Measurements from ENCODE around the gene STXBP6. TPM values are rescaled to one million over a fixed set of nuclear protein-coding genes. Genes with fewer than 3 reads are reported as not detected.

Gene STXBP6
- polyA plus RNA-seq, 1 donor from 2014 or later, result 14.6 TPM

GRCh38 chr14:25052921-25053320 is 3.0 kb upstream of the STXBP6 start:
- Histone ChIP-seq H4K20me1 (ENCODE audit: insufficient read depth) (no peaks in the 10 kb centered on the region), H3K27ac (ENCODE audit: low read length) (no peak overlapping the region), H3K9me2 (ENCODE audit: insufficient read depth, low read length) (no peaks in the 10 kb centered on the region), H3K4me2 (ENCODE audit: low read length) (no peak overlapping the region), H3K79me2 (replicated peaks; ENCODE audit: insufficient read depth, low read length) (no peaks in the 10 kb centered on the region), H3K9me3 (ENCODE audit: low read length) (no peaks in the 10 kb centered on the region), H3K9ac (ENCODE audit: low read length) (no peak overlapping the region), H3K36me3 (ENCODE audit: insufficient read depth, low read length) (no peaks in the 10 kb centered on the region), H3F3A (ENCODE audit: insufficient read depth, low read length, poor library complexity, severe bottlenecking) (no peaks in the 10 kb centered on the region), H3K27me3 (ENCODE audit: insufficient read depth, low read depth, low read length) (peaks cover 49% of the 10 kb centered on the region), H2AFZ (ENCODE audit: low read depth, low read length) (no peak overlapping the region), H3K4me3 (ENCODE audit: low read length) (no peak overlapping the region)
- TF ChIP-seq REST (IDR thresholded peaks at IDR 0.05; ENCODE audit: borderline replicate concordance), result no peak
- no peak for TF ChIP-seq TAF1 (IDR thresholded peaks at IDR 0.05; ENCODE audit: low read depth)
- TF ChIP-seq EZH2 (IDR thresholded peaks at IDR 0.05; ENCODE audit: borderline replicate concordance, insufficient read depth, low read length, poor library complexity, severe bottlenecking), result no peak
- no peak for TF ChIP-seq CTCF (IDR thresholded peaks at IDR 0.05; ENCODE audit: poor library complexity, severe bottlenecking)
- no peak for TF ChIP-seq SMC3 (conservative IDR thresholded peaks at IDR 0.05; ENCODE audit: poor library complexity)
- TF ChIP-seq EP300 (conservative IDR thresholded peaks at IDR 0.05; ENCODE audit: poor library complexity, severe bottlenecking), result no peak
- TF ChIP-seq POLR2AphosphoS5 (IDR thresholded peaks at IDR 0.05), result no peak
- TF ChIP-seq RAD21 (conservative IDR thresholded peaks at IDR 0.05), result no peak
- TF ChIP-seq MXI1 (conservative IDR thresholded peaks at IDR 0.05; ENCODE audit: poor library complexity, severe bottlenecking), result no peak

- Histone ChIP-seq H3K9ac (ENCODE audit: low read length) (no peak overlapping the region), H3K9me3 (ENCODE audit: low read length) (no peaks in the 10 kb centered on the region), H3K4me3 (ENCODE audit: low read length) (no peak overlapping the region), H3F3A (ENCODE audit: insufficient read depth, low read length, poor library complexity, severe bottlenecking) (no peaks in the 10 kb centered on the region), H3K27ac (ENCODE audit: low read length) (no peak overlapping the region), H3K9me2 (ENCODE audit: insufficient read depth, low read length) (no peaks in the 10 kb centered on the region), H3K36me3 (ENCODE audit: insufficient read depth, low read length) (no peaks in the 10 kb centered on the region), H3K27me3 (ENCODE audit: insufficient read depth, low read depth, low read length) (peaks cover 54% of the 10 kb centered on the region), H3K79me2 (replicated peaks; ENCODE audit: insufficient read depth, low read length) (no peaks in the 10 kb centered on the region), H4K20me1 (ENCODE audit: insufficient read depth) (no peaks in the 10 kb centered on the region), H2AFZ (ENCODE audit: low read depth, low read length) (no peak overlapping the region), H3K4me2 (ENCODE audit: low read length) (no peak overlapping the region)
- TF ChIP-seq REST (IDR thresholded peaks at IDR 0.05; ENCODE audit: borderline replicate concordance) (no peak), TAF1 (IDR thresholded peaks at IDR 0.05; ENCODE audit: low read depth) (no peak), MXI1 (conservative IDR thresholded peaks at IDR 0.05; ENCODE audit: poor library complexity, severe bottlenecking) (no peak), CTCF (IDR thresholded peaks at IDR 0.05; ENCODE audit: poor library complexity, severe bottlenecking) (no peak), EZH2 (IDR thresholded peaks at IDR 0.05; ENCODE audit: borderline replicate concordance, insufficient read depth, low read length, poor library complexity, severe bottlenecking) (no peak), RAD21 (conservative IDR thresholded peaks at IDR 0.05) (no peak), EP300 (conservative IDR thresholded peaks at IDR 0.05; ENCODE audit: poor library complexity, severe bottlenecking) (no peak), SMC3 (conservative IDR thresholded peaks at IDR 0.05; ENCODE audit: poor library complexity) (no peak), POLR2AphosphoS5 (IDR thresholded peaks at IDR 0.05) (no peak)
Observed at GRCh38 chr14:25052385-25052784, 2.4 kb upstream of the STXBP6 start.

All from neural cell (in vitro differentiated cells).